HepG2 (cell line): ENCODE data around the gene FAM83D. TPM values are rescaled to one million over a fixed set of nuclear protein-coding genes. Genes with fewer than 3 reads are reported as not detected.

Experiments
- ARID4A ChIP-seq: sonication (generic); formaldehyde crosslinking; IDR thresholded peaks from 2 replicates; pipeline ENCODE4 v1.5.0; 2020; ENCODE audit warnings: mild to moderate bottlenecking, missing genetic modification reagents, borderline replicate concordance
- CERS6 ChIP-seq: sonication (generic); formaldehyde crosslinking; IDR thresholded peaks from 2 replicates; pipeline ENCODE4 v1.5.0; 2020; ENCODE audit warnings: missing genetic modification reagents
- GATA4 ChIP-seq: sonication (generic); IDR thresholded peaks from 2 replicates; pipeline ENCODE4 v1.6.1; 2016; ENCODE audit warnings: antibody characterized with exemption, low read depth, borderline replicate concordance
- HNF4A ChIP-seq: sonication (generic); formaldehyde crosslinking; IDR thresholded peaks from 2 replicates; pipeline ENCODE4 v1.4.0; 2020; ENCODE audit warnings: missing genetic modification reagents
- KMT2A ChIP-seq: sonication (generic); formaldehyde crosslinking; IDR thresholded peaks from 2 replicates; pipeline ENCODE4 v1.4.0; 2020; ENCODE audit warnings: missing genetic modification reagents
- MZF1 ChIP-seq: sonication (generic); formaldehyde crosslinking; IDR thresholded peaks from 2 replicates; pipeline ENCODE4 v1.8.1; 2023; ENCODE audit warnings: mild to moderate bottlenecking, missing genetic modification reagents, borderline replicate concordance
- NCOA2 ChIP-seq: sonication (generic); formaldehyde crosslinking; IDR thresholded peaks from 2 replicates; pipeline ENCODE4 v1.8.0; 2022; ENCODE audit warnings: inconsistent platforms
- ZBTB33 ChIP-seq: sonication (generic); formaldehyde crosslinking; IDR thresholded peaks from 2 replicates; pipeline ENCODE4 v1.4.0; 2020; ENCODE audit warnings: missing genetic modification reagents
- ZMAT5 ChIP-seq: sonication (generic); formaldehyde crosslinking; IDR thresholded peaks from 2 replicates; pipeline ENCODE4 v1.5.0; 2020; ENCODE audit warnings: mild to moderate bottlenecking, low read depth, missing genetic modification reagents, borderline replicate concordance
- ZNF570 ChIP-seq: sonication (generic); formaldehyde crosslinking; IDR thresholded peaks from 2 replicates; pipeline ENCODE4 v1.4.0; 2020; ENCODE audit warnings: mild to moderate bottlenecking, missing genetic modification reagents, borderline replicate concordance
- polyA plus RNA-seq, 8 experiments: library from polyadenylated mRNA; depleted of rRNA in 3 of 8; stranded (reverse) in 7 of 8; unstranded in 1 of 8; fragments of >200 nt; fragmentation: Illumina TruSeq in 4 of 8; extraction: Trizol in 4 of 8; gene quantifications; 2 replicates each; pipeline versions ENCODE4 v1.2.1 to v1.2.3, GENCODE V29; 2011 to 2016; ENCODE audit warnings: low read depth in 4 of 8, missing spikeins in 1 of 8, mixed read lengths in 1 of 8; ENCODE audit not compliant: insufficient read depth in 1 of 8
- total RNA-seq, 5 experiments: library from RNA; depleted of rRNA; stranded (reverse); fragments of >200 nt; fragmentation: Illumina TruSeq; extraction: Trizol; gene quantifications; 2 replicates each; pipeline ENCODE4 v1.2.3, GENCODE V29; 2016; ENCODE audit warnings: low read depth in 1 of 5
- TF ChIP-seq, protein P1 (sequence below): sonication (generic); formaldehyde crosslinking; IDR thresholded peaks from 2 replicates; pipeline ENCODE4 v1.5.0; 2020; ENCODE audit warnings: mild to moderate bottlenecking, missing genetic modification reagents, borderline replicate concordance

Gene FAM83D
- total and polyA plus RNA-seq, 2 of the 13 experiments (the other 11 are each of a cell fraction or from before 2014, with no cell fraction given): 51.4 to 64.0 TPM

DNA sequence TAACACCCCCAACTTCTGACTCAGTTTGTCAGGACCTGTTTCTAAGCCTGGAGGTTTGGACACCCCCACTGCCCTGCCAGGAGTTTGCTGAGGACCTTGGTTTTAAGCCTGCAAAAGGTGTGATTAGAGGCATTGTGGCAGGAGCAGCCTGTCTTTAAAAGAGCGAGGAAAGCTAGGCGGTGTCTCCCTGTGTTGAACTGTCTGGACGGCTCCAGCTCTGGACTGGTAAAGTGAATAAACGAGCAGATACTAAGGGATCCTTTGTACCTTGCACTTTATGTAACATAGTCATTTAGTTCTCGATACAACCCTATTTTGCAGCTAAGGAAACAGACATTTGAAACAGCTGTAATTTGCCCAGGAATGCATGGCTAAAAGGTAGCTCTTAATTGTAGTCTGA lies 14.4 kb downstream of the FAM83D start (continued):
- TF ChIP-seq, protein P1, sequence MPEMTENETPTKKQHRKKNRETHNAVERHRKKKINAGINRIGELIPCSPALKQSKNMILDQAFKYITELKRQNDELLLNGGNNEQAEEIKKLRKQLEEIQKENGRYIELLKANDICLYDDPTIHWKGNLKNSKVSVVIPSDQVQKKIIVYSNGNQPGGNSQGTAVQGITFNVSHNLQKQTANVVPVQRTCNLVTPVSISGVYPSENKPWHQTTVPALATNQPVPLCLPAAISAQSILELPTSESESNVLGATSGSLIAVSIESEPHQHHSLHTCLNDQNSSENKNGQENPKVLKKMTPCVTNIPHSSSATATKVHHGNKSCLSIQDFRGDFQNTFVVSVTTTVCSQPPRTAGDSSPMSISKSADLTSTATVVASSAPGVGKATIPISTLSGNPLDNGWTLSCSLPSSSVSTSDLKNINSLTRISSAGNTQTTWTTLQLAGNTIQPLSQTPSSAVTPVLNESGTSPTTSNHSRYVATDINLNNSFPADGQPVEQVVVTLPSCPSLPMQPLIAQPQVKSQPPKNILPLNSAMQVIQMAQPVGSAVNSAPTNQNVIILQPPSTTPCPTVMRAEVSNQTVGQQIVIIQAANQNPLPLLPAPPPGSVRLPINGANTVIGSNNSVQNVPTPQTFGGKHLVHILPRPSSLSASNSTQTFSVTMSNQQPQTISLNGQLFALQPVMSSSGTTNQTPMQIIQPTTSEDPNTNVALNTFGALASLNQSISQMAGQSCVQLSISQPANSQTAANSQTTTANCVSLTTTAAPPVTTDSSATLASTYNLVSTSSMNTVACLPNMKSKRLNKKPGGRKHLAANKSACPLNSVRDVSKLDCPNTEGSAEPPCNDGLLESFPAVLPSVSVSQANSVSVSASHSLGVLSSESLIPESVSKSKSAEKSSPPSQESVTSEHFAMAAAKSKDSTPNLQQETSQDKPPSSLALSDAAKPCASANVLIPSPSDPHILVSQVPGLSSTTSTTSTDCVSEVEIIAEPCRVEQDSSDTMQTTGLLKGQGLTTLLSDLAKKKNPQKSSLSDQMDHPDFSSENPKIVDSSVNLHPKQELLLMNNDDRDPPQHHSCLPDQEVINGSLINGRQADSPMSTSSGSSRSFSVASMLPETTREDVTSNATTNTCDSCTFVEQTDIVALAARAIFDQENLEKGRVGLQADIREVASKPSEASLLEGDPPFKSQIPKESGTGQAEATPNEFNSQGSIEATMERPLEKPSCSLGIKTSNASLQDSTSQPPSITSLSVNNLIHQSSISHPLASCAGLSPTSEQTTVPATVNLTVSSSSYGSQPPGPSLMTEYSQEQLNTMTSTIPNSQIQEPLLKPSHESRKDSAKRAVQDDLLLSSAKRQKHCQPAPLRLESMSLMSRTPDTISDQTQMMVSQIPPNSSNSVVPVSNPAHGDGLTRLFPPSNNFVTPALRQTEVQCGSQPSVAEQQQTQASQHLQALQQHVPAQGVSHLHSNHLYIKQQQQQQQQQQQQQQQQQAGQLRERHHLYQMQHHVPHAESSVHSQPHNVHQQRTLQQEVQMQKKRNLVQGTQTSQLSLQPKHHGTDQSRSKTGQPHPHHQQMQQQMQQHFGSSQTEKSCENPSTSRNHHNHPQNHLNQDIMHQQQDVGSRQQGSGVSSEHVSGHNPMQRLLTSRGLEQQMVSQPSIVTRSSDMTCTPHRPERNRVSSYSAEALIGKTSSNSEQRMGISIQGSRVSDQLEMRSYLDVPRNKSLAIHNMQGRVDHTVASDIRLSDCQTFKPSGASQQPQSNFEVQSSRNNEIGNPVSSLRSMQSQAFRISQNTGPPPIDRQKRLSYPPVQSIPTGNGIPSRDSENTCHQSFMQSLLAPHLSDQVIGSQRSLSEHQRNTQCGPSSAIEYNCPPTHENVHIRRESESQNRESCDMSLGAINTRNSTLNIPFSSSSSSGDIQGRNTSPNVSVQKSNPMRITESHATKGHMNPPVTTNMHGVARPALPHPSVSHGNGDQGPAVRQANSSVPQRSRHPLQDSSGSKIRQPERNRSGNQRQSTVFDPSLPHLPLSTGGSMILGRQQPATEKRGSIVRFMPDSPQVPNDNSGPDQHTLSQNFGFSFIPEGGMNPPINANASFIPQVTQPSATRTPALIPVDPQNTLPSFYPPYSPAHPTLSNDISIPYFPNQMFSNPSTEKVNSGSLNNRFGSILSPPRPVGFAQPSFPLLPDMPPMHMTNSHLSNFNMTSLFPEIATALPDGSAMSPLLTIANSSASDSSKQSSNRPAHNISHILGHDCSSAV (CRISPR knock-in tag): no peak
- no peak for TF ChIP-seq CERS6 (CRISPR knock-in tag)
- TF ChIP-seq ARID4A (CRISPR knock-in tag): no peak
- TF ChIP-seq ZMAT5: no peak
- no peak for TF ChIP-seq NCOA2 (CRISPR knock-in tag)
- peak; percentile 23; the same call in 1 of the 2 replicates for TF ChIP-seq HNF4A (CRISPR knock-in tag)
- TF ChIP-seq GATA4: no peak
- no peak for TF ChIP-seq MZF1
- 0 out of 2 replicates have a peak, but pooled peaks have one; percentile 17 for TF ChIP-seq ZBTB33 (CRISPR knock-in tag)
- TF ChIP-seq ZNF570 (CRISPR knock-in tag): no peak
- TF ChIP-seq KMT2A (CRISPR knock-in tag): no peak
